H9 (cell line): Measurements from ENCODE around the gene LIN7C. TPM values are rescaled to one million over a fixed set of nuclear protein-coding genes. Genes with fewer than 3 reads are reported as not detected.

Experiments used
- DNase-seq: peaks from one replicate; pipeline ENCODE4 v3.0.0-alpha.2; 2017
- H2AFZ ChIP-seq: one replicate; pipeline ENCODE4 v1.6.1; 2013; ENCODE audit warnings: mild to moderate bottlenecking, low read length, control low read depth, moderate library complexity
- H2AK5ac ChIP-seq: 2 replicates; pipeline ENCODE4 v1.6.1; 2013; ENCODE audit warnings: low read length, control low read depth, mixed read lengths; ENCODE audit not compliant: insufficient read length
- H2BK120ac ChIP-seq: one replicate; pipeline ENCODE4 v1.6.1; 2013; ENCODE audit warnings: low read depth, mild to moderate bottlenecking, low read length, control low read depth, inconsistent platforms; ENCODE audit not compliant: poor library complexity, severe bottlenecking
- H2BK12ac ChIP-seq: 2 replicates; pipeline ENCODE4 v1.6.1; 2013; ENCODE audit warnings: low read length, control low read depth, mixed read lengths, low read depth; ENCODE audit not compliant: insufficient read length
- H2BK15ac ChIP-seq: 2 replicates; pipeline ENCODE4 v1.6.1; 2013; ENCODE audit warnings: low read depth, low read length, control low read depth
- H2BK20ac ChIP-seq: one replicate; pipeline ENCODE4 v1.6.1; 2013; ENCODE audit warnings: low read depth, mild to moderate bottlenecking, low read length, control low read depth, inconsistent platforms; ENCODE audit not compliant: poor library complexity, severe bottlenecking
- H2BK5ac ChIP-seq: 2 replicates; pipeline ENCODE4 v1.6.1; 2013; ENCODE audit warnings: low read length, control low read depth, mixed read lengths; ENCODE audit not compliant: insufficient read length
- H3K14ac ChIP-seq: 2 replicates; pipeline ENCODE4 v1.6.1; 2013; ENCODE audit warnings: low read length, control low read depth; ENCODE audit not compliant: insufficient read depth
- H3K18ac ChIP-seq: 2 replicates; pipeline ENCODE4 v1.6.1; 2013; ENCODE audit warnings: low read depth, mild to moderate bottlenecking, mixed read lengths, low read length, control low read depth; ENCODE audit not compliant: insufficient read length
- H3K23ac ChIP-seq: 2 replicates; pipeline ENCODE4 v1.6.1; 2013; ENCODE audit warnings: low read length, control low read depth, mixed read lengths, low read depth; ENCODE audit not compliant: insufficient read length
- H3K23me2 ChIP-seq: 2 replicates; pipeline ENCODE4 v1.6.1; 2013; ENCODE audit warnings: low read depth, mild to moderate bottlenecking, mixed read lengths, low read length, control low read depth; ENCODE audit not compliant: insufficient read length, poor library complexity, severe bottlenecking
- H3K27ac ChIP-seq: 2 replicates; pipeline ENCODE4 v1.5.1; 2013; ENCODE audit warnings: low read length, control low read depth, mixed read lengths, low read depth; ENCODE audit not compliant: insufficient read length
- H3K27me3 ChIP-seq: 2 replicates; pipeline ENCODE4 v1.6.1; 2013; ENCODE audit warnings: low read length, control low read depth, inconsistent platforms; ENCODE audit not compliant: insufficient read depth
- H3K4ac ChIP-seq: 2 replicates; pipeline ENCODE4 v1.6.1; 2013; ENCODE audit warnings: low read depth, mild to moderate bottlenecking, control low read depth, inconsistent platforms, low read length, moderate library complexity
- H3K4me1 ChIP-seq: 2 replicates; pipeline ENCODE4 v1.6.1; 2013; ENCODE audit warnings: low read length, control low read depth, inconsistent platforms; ENCODE audit not compliant: insufficient read depth
- H3K4me2 ChIP-seq: 2 replicates; pipeline ENCODE4 v1.6.1; 2013; ENCODE audit warnings: low read length, control low read depth, mixed read lengths; ENCODE audit not compliant: insufficient read length, insufficient read depth
- H3K56ac ChIP-seq: 2 replicates; pipeline ENCODE4 v1.6.1; 2013; ENCODE audit warnings: low read depth, mild to moderate bottlenecking, mixed read lengths, low read length, control low read depth; ENCODE audit not compliant: insufficient read length
- H3K79me1 ChIP-seq: 2 replicates; pipeline ENCODE4 v1.6.1; 2013; ENCODE audit warnings: low read depth, mild to moderate bottlenecking, moderate library complexity, low read length, control low read depth, inconsistent platforms; ENCODE audit not compliant: insufficient read depth, poor library complexity, severe bottlenecking
- H3K79me2 ChIP-seq: 2 replicates; pipeline ENCODE4 v1.6.1; 2013; ENCODE audit warnings: low read length, control low read depth, inconsistent platforms; ENCODE audit not compliant: insufficient read depth
- H3K9ac ChIP-seq: 2 replicates; pipeline ENCODE4 v1.6.1; 2013; ENCODE audit warnings: low read length, control low read depth, mixed read lengths; ENCODE audit not compliant: insufficient read length; ENCODE audit errors: extremely low read depth
- H3K9me3 ChIP-seq: one replicate; pipeline ENCODE4 v1.6.1; 2013; ENCODE audit warnings: low read depth, low read length, inconsistent platforms; ENCODE audit not compliant: control insufficient read depth
- H3T11ph ChIP-seq: one replicate; pipeline ENCODE4 v1.6.1; 2013; ENCODE audit warnings: mild to moderate bottlenecking, low read length, control low read depth, inconsistent platforms
- H4K20me1 ChIP-seq: one replicate; pipeline ENCODE4 v1.6.1; 2013; ENCODE audit not compliant: control insufficient read depth, insufficient read length, insufficient read depth
- H4K5ac ChIP-seq: 2 replicates; pipeline ENCODE4 v1.6.1; 2013; ENCODE audit warnings: low read depth, mild to moderate bottlenecking, mixed read lengths, low read length, control low read depth; ENCODE audit not compliant: insufficient read length
- H4K8ac ChIP-seq: replicated peaks from 2 replicates; pipeline ENCODE4 v1.6.1; 2013; ENCODE audit warnings: low read length, control low read depth, mixed read lengths, low read depth; ENCODE audit not compliant: insufficient read length
- H4K91ac ChIP-seq: 2 replicates; pipeline ENCODE4 v1.6.1; 2013; ENCODE audit warnings: low read depth, mild to moderate bottlenecking, moderate library complexity, mixed read lengths, low read length, control low read depth; ENCODE audit not compliant: insufficient read length
- H3K27ac Mint-ChIP-seq, 3 experiments: 2 replicates in 2 of 3; 3 replicates in 1 of 3; pipeline ENCODE4 v1.8.0; 2020 to 2021; ENCODE audit warnings: mixed read lengths in 3 of 3, mild to moderate bottlenecking in 1 of 3, moderate library complexity in 1 of 3
- H3K27me3 Mint-ChIP-seq: 2 replicates; pipeline ENCODE4 v1.8.0; 2021; ENCODE audit warnings: low read depth, mild to moderate bottlenecking, moderate library complexity, mixed read lengths
- H3K36me3 Mint-ChIP-seq, 3 experiments: 2 replicates in 2 of 3; 3 replicates in 1 of 3; pipeline ENCODE4 v1.8.0; 2020 to 2021; ENCODE audit warnings: low read depth in 3 of 3, mixed read lengths in 3 of 3; ENCODE audit not compliant: insufficient read depth in 1 of 3
- H3K4me1 Mint-ChIP-seq, 2 experiments: 2 replicates each; pipeline ENCODE4 v1.8.0; 2020; ENCODE audit warnings: mixed read lengths in 2 of 2
- H3K4me3 Mint-ChIP-seq, 2 experiments: 2 replicates in 1 of 2; 3 replicates in 1 of 2; pipeline ENCODE4 v1.8.0; 2020 to 2021; ENCODE audit warnings: mild to moderate bottlenecking in 2 of 2, mixed read lengths in 2 of 2, moderate library complexity in 1 of 2
- H3K9me3 Mint-ChIP-seq, 2 experiments: 2 replicates in 1 of 2; 3 replicates in 1 of 2; pipeline ENCODE4 v1.8.0; 2020; ENCODE audit warnings: mild to moderate bottlenecking in 2 of 2, mixed read lengths in 2 of 2, moderate library complexity in 1 of 2
- total RNA-seq: library from RNA; stranded (reverse); gene quantifications from 2 replicates; pipeline ENCODE4 v1.2.1, GENCODE V29; 2021
- TF ChIP-seq, protein P1 (sequence below): fragments of 200-600 bp; sonication (generic); conservative IDR thresholded peaks from 3 replicates; pipeline ENCODE4 v1.8.0; 2021; ENCODE audit warnings: antibody characterized with exemption, mild to moderate bottlenecking

Gene LIN7C
- total RNA-seq, 1 experiment from 2014 or later: 40.0 TPM

DNA sequence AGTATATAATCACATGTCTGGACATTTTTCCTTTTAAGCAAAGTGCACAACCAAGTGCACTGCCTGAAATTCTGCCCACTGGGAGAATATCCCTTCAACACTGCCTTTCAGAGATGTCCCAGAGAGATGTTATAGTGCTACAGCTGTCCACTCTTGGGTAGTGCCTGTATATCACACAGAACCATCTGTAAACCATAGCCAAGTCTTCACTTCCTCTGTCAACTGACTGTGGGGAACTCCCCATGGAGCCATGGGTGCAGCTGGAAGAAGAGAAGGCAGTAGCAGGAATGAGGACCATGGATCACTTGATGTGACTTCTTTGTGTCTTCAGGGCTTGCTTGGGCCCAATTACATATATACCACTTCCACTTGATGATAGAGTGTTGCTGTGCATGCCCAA is 44.6 kb upstream of the LIN7C start:
- Mint-ChIP-seq H3K27ac (no peak overlapping the region), H3K4me1 (peaks cover 1 to 4% of the 10 kb centered on the region in 2 experiments; a peak in 3 of 4 replicates), H3K36me3 (no peaks in the 10 kb centered on the region), H3K4me3 (no peak overlapping the region), H3K9me3 (no peaks in the 10 kb centered on the region), H3K27me3 (peaks cover 2% of the 10 kb centered on the region; the same call in 1 of the 2 replicates)
- Histone ChIP-seq H3K9me3 (no peaks in the 10 kb centered on the region), H4K20me1 (no peaks in the 10 kb centered on the region), H2AK5ac (no peak overlapping the region), H3K4me1 (no peaks in the 10 kb centered on the region), H3K14ac (no peak overlapping the region), H2AFZ (no peak overlapping the region), H4K91ac (no peak overlapping the region), H3K9ac (no peak overlapping the region), H4K5ac (no peak overlapping the region), H3K4me2 (no peak overlapping the region), H3K4ac (no peak overlapping the region), H3K79me1 (no peaks in the 10 kb centered on the region), H3K23ac (no peak overlapping the region), H3K27me3 (no peaks in the 10 kb centered on the region), H2BK12ac (no peak overlapping the region), H4K8ac (no peak overlapping the region), H3K23me2 (no peaks in the 10 kb centered on the region), H2BK15ac (no peak overlapping the region), H2BK5ac (no peak overlapping the region), H3K79me2 (no peaks in the 10 kb centered on the region), H2BK20ac (no peak overlapping the region), H3T11ph (no peak overlapping the region), H3K27ac (no peak overlapping the region), H3K18ac (no peak overlapping the region), H3K56ac (no peak overlapping the region), H2BK120ac (no peak overlapping the region)
- TF ChIP-seq, protein P1, sequence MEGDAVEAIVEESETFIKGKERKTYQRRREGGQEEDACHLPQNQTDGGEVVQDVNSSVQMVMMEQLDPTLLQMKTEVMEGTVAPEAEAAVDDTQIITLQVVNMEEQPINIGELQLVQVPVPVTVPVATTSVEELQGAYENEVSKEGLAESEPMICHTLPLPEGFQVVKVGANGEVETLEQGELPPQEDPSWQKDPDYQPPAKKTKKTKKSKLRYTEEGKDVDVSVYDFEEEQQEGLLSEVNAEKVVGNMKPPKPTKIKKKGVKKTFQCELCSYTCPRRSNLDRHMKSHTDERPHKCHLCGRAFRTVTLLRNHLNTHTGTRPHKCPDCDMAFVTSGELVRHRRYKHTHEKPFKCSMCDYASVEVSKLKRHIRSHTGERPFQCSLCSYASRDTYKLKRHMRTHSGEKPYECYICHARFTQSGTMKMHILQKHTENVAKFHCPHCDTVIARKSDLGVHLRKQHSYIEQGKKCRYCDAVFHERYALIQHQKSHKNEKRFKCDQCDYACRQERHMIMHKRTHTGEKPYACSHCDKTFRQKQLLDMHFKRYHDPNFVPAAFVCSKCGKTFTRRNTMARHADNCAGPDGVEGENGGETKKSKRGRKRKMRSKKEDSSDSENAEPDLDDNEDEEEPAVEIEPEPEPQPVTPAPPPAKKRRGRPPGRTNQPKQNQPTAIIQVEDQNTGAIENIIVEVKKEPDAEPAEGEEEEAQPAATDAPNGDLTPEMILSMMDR: no peak
- DNase-seq: no peak
